ENCODE data around the gene TBC1D10B.

DNA sequence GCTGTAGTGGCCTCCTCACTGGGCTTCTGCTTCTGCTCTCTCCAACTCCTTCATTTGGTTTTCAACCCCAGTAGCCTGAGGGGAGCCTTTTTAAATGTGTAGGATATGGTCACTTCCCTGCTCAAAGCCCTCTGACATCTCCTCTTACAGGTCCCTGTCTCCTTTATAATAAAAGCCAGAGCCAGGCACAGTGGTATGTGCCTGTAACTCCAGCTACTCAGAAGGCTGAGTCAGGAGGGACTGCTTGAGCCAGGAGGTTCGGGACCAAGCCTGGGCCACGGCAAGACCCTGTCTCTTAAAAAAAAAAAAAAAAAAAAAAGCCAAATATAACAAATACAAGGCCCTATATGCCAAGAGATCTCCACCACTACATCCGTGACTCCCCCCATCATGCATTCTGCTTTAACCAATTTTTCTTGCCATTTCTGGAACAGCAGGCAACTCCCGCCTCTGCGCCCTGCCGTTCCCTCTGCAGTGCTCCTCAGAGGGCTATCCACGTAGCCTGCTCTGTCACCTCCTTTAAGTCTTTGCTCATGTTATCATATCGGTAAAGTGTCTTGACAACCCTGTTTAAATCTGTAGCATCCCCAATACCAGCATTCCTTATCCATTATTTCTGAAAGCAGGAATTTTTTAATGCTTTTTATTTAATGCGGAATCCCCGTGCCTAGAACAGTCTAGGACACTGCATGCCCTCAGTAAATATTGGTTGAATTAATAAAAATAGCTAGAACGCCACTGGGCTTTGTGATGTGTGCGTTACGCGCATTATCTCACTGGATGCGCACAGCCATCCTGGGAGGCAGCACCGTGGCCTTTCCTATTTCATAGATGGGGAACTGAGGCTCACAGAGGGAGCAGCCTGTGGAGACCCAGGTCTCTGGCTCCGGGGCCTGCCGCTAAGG, 46.6 kb upstream of the TBC1D10B start:
- TF ChIP-seq CTCF (IDR thresholded peaks at IDR 0.05 in 4 of 5, conservative IDR thresholded peaks at IDR 0.05 in 1 of 5) (no peak), POLR2A (IDR thresholded peaks at IDR 0.05) (no peak)
